GM18517 (cell line): Measurements from ENCODE around the gene IL1RAPL1.

Experiments
- ATAC-seq: cut with Tn5 transposase; IDR thresholded peaks from one replicate; pipeline ENCODE4 v1.9.1; 2021; ENCODE audit warnings: mild to moderate bottlenecking, moderate library complexity; ENCODE audit not compliant: unreplicated experiment

The IL1RAPL1 gene

GRCh38 chrX:29699239-29699638, 1112.0 kb downstream of the IL1RAPL1 start:
- no peak for ATAC-seq

DNA sequence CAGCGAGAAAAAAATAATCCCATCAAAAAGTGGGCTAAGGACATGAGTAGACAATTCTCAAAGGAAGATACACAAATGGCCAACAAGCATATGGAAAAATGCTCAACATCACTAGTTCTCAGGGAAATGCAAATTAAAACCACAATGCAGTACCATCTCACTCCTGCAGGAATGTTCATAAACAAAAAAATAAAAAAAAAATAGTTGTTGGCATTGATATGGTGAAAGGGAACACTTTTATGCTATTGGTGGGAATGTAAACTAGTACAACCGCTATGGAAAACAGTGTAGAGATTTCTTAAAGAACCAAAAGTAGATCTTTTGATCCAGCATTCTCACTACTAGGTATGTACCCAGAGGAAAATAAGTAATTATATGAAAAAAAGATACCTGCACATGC, 1119.8 kb downstream of the IL1RAPL1 start:
- no peak for ATAC-seq

DNA sequence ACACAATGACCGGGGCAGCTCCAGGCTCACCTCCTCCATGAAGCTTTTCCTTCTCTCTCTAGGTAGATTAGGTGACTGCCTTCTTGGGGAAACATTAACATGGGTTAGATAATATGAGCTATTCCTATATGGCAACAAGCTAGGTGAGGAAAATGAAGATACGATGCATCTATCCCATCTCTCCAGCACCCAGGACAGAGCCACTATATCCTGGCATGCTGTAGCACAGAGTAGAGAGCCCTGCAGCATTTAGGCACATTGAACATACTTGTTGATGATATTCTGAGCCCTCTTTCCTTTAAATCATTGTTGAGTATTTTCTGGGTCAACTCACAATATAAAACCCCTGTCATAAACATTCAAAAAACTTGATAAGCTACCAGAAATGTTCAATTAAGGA, 1133.9 kb downstream of the IL1RAPL1 start:
- ATAC-seq, result no peak

GRCh38 chrX:29724316-29724715, 1137.1 kb downstream of the IL1RAPL1 start:
- no peak for ATAC-seq

DNA sequence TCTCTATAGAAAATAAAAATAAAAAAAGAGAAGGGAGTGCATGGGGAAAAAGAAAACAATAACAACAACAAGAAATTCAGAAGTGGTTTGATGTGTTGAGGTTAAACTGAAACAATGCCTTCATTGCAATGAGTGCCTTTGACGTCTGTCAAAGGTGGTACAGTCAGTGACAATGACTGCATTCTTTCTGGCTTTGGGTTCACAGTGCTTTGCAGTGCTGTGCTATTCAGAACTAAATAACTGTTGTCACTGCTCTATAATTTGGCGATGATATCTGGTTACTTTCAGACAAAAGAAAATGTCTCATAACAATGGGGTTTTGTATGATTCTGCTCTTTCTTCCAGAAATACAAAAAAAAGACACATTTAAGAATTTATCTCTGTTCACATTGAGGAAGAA, 1139.6 kb downstream of the IL1RAPL1 start:
- ATAC-seq, result no peak

- ATAC-seq, result no peak
Observed at GRCh38 chrX:29728639-29729038, 1141.4 kb downstream of the IL1RAPL1 start.

- ATAC-seq, result no peak
Observed at GRCh38 chrX:29744966-29745365, 1157.7 kb downstream of the IL1RAPL1 start.

DNA sequence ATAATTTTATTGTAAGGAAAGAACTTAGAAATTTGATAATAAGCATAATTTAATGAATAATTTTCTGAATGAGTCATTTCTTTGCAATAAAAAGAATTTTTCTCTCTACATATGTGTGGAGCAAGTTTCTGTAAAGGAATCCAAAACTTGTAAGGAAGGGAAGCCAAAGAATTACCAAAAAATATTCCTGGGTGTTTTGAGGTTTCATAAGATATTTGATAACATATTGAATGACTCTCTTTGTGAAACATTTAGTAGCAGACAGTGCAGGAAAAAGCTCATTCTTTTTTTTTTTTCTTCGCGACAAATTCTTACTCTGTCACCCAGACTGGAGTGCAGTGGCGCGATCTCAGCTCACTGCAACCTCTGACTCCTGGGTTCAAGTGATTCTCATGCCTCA, 1159.1 kb downstream of the IL1RAPL1 start:
- ATAC-seq, result no peak

- ATAC-seq, result no peak
Observed at GRCh38 chrX:29762006-29762405, 1174.8 kb downstream of the IL1RAPL1 start.

GRCh38 chrX:29775890-29776289, 1188.6 kb downstream of the IL1RAPL1 start:
- ATAC-seq, result no peak

GRCh38 chrX:29787656-29788055, 1200.4 kb downstream of the IL1RAPL1 start:
- ATAC-seq, result no peak

DNA sequence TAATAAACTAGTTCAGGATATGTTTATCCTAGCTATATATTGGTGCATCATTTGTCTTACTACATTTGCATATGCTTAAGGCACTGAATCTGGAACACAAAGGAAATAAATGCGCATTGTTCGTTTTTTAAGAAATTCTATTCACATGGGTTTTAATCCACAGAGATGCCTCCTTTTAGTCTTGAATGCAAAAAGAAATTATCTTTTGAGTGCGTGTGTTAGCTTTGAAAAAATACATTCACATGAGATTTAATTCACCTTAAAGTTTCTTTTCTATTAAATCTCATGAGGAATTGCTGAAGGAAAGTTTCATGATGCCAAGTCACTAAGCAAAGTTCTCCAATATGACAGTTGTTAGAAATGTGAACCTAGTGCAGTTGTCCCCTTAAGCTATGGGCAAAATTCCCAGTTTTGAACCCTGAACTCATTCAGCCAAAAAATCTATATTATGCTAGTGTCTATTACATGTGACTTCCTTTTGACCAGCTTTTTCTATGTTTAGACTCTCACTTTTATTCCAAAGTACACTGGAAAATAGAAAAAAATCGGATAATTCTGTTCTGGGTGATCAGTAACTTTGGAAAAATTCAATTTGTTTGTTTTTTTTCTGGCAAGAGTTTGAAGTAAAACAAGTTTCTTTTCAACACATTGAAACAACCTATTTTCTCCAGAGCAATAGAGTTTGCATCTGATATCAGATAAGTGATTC, 1201.9 kb downstream of the IL1RAPL1 start:
- ATAC-seq, result no peak

DNA sequence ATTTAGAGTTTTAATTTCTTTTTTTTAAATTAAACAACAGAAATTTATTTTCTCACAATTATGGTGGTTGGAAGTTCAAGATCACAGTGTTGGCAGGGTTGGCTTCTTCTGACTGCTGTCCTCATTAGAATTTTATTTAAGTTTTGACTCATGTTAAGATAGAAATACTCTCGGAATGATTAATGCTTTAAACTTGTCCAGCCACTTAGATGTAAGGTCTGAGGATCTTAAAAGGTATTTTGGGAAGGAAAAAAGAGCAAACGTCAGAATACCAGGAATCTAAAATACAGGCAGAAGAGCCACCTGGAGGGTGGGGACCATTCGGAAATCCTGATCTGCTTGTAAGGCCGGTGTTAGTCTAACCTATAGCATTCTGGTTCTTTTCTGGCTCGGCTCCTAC, 1205.1 kb downstream of the IL1RAPL1 start:
- ATAC-seq, result no peak

DNA sequence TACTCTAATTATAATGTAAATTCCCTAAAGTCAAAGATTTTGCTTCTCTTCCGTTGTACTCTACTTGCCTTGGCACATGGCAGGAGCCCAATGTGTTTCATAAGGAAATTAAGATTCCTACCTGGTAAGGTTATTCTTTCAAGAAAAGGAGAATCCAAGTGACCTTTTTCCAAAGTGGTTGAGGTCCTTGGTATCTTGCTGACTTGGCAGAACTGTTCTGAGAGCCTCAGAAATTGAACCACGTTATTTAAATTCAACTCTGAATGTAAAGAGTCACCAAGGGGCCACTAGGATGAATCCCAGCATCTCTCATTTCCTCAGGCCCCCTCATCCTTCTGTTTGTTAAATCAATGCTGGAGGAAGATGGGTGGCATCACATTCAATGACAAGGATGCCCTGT, 1209.9 kb downstream of the IL1RAPL1 start:
- no peak for ATAC-seq

- no peak for ATAC-seq
Observed at GRCh38 chrX:29798469-29798868, 1211.2 kb downstream of the IL1RAPL1 start.

DNA sequence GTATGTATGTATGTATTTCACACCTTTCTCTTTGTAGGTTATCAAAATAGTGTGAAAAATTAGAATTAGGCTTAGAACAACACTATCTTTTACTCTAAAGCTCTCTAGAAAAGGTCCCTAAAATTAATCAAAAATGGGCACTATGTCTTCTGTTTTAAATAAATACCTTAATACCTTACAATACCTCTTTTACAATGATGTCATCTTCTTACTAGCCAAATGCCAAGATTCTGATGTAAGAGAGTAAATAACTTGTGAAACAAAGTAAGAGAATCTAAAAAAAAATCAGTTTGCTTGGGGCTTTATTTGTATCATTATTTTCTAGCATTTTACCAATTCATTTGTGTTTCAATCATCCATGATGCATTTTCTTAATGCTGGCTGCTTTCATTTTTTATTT, 1225.9 kb downstream of the IL1RAPL1 start:
- no peak for ATAC-seq

DNA sequence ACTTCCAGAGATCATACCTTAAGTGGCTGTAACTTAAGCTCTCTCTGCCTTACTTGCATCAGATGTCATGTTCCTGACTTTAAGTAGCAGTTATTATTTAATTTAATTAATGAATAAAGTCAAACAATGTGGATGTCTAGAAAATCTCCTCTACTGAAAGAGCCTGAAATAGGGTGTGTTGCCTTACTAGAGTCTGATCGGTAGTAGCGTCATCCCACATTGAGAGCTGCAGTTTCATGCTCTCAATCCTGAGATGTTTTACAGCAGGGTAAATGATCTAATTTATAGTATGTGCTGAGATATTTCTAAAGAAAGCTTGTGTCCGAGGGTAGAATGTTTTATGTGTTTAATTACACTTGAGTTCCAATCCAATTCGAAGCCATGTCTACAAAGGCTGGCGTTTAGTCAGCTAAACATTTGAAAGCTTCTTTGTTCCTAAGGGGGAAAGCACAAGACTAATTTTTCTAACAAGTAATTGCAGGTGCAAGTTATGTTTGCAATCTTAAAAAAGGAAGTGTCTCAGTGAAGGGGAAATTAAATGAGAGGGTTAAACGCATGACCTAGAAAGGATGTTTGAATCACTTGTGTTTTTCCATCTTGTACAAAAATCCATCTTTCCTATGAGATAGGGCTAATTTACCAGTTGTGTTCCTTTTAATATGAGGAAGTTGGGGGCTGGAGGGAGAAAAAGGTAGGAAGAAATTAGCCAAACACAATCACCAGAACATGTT, 1237.1 kb downstream of the IL1RAPL1 start:
- no peak for ATAC-seq

DNA sequence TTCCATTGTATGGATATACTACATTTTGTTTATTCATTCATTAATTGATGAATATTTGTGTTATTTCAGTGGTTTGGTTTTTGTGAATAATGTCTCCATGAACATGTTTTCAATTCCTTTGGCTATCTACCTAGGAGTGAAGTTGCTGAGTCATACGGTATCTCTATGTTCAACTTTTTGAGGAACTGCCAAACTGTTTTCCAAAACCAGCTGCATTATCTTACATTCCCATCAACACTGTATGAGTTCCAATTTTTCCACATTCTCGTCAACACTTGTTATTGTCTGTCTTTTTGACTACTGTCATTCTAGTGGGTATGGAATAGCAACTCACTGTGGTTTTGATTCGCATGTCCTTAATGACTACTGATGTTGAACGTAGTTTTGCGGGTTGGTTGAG, 1239.5 kb downstream of the IL1RAPL1 start:
- ATAC-seq, result no peak

GRCh38 chrX:29834311-29834710, 1247.1 kb downstream of the IL1RAPL1 start:
- no peak for ATAC-seq

DNA sequence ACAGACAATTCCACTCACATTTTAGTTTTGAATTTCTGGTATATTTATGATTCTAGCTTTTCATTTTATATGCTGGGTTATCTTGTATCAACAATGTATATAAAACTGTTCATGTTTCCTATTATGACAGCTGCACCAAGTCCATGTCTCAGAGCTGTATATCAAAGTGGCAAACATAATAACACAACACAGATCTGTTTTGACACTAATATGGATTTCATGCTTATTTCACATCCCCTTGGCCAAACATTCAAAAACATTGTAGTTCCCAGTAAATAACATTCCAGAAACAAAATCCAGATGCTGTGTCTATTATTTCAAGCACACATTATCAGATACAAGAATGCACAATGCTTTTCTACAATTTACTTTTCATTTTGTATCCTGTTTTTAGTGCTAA, 1247.5 kb downstream of the IL1RAPL1 start:
- no peak for ATAC-seq

DNA sequence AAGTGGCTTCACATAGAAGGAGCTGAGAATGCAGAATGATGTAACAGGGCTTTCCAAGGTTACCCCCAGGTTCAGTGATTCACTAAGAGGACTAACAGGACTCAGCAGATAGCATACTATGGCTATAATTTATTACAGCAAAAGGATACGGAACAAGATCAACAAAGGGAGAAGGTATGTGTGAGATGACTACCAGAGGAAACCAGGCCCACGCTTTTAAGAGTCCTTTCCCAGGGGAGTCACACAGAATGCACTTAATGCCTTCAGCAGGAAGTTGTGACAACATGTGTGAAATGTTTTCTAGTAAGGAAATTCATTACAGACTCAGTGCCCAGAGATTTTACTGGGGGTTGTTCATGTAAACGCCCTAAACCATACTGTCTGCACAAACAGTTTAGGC, 1254.5 kb downstream of the IL1RAPL1 start:
- no peak for ATAC-seq

- no peak for ATAC-seq
Observed at GRCh38 chrX:29842552-29842951, 1255.3 kb downstream of the IL1RAPL1 start.
